ENCODE results near the gene PGAM2.

PGAM2 gene

DNA sequence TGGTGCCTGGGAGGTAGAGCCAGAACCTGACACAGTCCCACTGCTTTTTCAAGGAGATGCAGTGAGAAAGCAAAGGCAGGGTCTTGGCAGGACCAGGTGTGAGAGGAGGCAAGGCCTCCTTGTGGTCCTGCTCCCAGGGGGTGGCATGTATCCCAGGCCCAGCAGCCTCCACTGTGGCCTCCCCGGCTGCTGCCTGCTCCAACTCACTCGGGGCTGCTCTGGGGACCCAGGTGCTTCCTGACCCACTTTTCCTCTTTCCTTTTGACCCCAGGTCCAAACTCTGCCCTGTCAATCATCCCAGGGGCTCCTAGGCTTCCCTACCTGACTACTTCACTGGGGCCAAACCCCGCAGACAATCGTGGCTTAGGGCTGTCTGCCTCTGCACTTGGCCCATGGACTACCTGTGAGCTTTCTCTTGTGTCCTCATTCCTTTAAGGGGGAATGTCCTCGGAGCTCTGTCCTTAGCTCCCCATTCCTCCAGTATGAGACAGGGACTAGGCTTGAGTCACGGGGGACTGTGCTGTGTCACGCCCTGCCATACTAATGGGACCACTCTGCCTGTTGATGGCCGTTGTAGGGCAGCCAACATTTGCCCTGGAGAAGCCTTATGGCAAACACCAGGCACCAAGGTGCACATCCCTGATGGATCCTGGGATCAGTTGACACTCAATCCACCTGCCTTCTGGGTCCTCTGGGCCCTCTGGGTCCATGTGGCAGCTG is 37.6 kb upstream of the PGAM2 start:
- Histone ChIP-seq H3K9me3 (ENCODE audit: control insufficient read depth in 1 of 2, low read length in 2 of 2) (no peaks in the 10 kb centered on the region), H3K4me1 (ENCODE audit: control insufficient read depth in 1 of 2, insufficient read depth in 2 of 2, low read length in 2 of 2) (peaks cover 0 to 6% of the 10 kb centered on the region in 2 donors), H3K27me3 (ENCODE audit: control insufficient read depth in 1 of 2, insufficient read depth in 2 of 2, low read length in 2 of 2) (peaks cover 13 to 20% of the 10 kb centered on the region in 2 donors), H3K36me3 (ENCODE audit: control insufficient read depth in 1 of 2, insufficient read depth in 2 of 2, low read length in 2 of 2) (no peaks in the 10 kb centered on the region), H3K27ac (ENCODE audit: low read depth, low read length) (no peak overlapping the region), H3K4me3 (ENCODE audit: low read depth in 1 of 2, low read length in 2 of 2) (no peak overlapping the region), H3K9ac (ENCODE audit: low read depth in 1 of 2, low read length in 2 of 2) (no peak overlapping the region)

GRCh38 chr7:44101966-44102845 is 36.8 kb upstream of the PGAM2 start:
- Histone ChIP-seq H3K9me3 (ENCODE audit: control insufficient read depth in 1 of 2, low read length in 2 of 2) (no peaks in the 10 kb centered on the region), H3K9ac (ENCODE audit: low read depth in 1 of 2, low read length in 2 of 2) (no peak overlapping the region), H3K36me3 (ENCODE audit: control insufficient read depth in 1 of 2, insufficient read depth in 2 of 2, low read length in 2 of 2) (no peaks in the 10 kb centered on the region), H3K27me3 (ENCODE audit: control insufficient read depth in 1 of 2, insufficient read depth in 2 of 2, low read length in 2 of 2) (peaks cover 13 to 20% of the 10 kb centered on the region in 2 donors), H3K27ac (ENCODE audit: low read depth, low read length) (peak overlapping the region; percentile 42), H3K4me3 (ENCODE audit: low read depth in 1 of 2, low read length in 2 of 2) (no peak overlapping the region), H3K4me1 (ENCODE audit: control insufficient read depth in 1 of 2, insufficient read depth in 2 of 2, low read length in 2 of 2) (peaks cover 0 to 12% of the 10 kb centered on the region in 2 donors)

DNA sequence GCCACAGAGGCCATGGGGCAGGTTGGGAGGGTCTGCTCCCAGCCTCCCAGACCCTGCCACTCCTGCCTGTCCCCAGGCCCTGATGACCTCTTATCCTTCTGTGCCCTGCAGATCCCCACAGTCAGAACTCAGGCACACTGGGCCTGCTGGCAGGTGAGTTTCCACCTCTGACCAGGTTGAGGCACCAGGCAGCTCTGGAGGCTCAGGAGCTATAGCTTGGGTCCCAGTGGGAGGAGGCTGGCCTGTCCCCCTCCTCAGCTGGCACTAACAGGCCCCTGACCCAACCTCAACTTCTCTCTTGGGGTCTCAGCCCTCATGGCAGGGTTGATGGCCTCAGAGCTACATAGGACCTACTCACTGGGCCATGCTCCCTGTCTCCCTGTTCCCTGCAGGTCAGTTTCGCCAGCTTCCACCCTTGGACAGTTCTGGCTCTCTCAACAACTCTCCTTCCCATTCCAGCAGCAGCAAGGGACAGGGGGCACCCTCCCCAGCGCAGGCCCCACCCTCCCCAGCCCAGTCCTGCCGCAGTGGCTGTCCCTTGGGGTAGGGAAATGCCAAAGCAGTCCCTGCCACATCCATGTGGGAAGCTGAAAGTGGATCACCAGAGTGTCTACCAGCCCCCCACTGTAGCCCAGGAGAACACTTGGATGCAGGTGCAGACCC is 36.1 kb upstream of the PGAM2 start:
- Histone ChIP-seq H3K4me3 (ENCODE audit: low read depth in 1 of 2, low read length in 2 of 2) (no peak overlapping the region), H3K4me1 (ENCODE audit: control insufficient read depth in 1 of 2, insufficient read depth in 2 of 2, low read length in 2 of 2) (peaks cover 0 to 13% of the 10 kb centered on the region in 2 donors), H3K27me3 (ENCODE audit: control insufficient read depth in 1 of 2, insufficient read depth in 2 of 2, low read length in 2 of 2) (peaks cover 13 to 20% of the 10 kb centered on the region in 2 donors), H3K9ac (ENCODE audit: low read depth in 1 of 2, low read length in 2 of 2) (no peak overlapping the region), H3K9me3 (ENCODE audit: control insufficient read depth in 1 of 2, low read length in 2 of 2) (no peaks in the 10 kb centered on the region), H3K36me3 (ENCODE audit: control insufficient read depth in 1 of 2, insufficient read depth in 2 of 2, low read length in 2 of 2) (no peaks in the 10 kb centered on the region), H3K27ac (ENCODE audit: low read depth, low read length) (peak overlapping the region; percentile 66)

GRCh38 chr7:44100458-44101302 is 35.3 kb upstream of the PGAM2 start:
- peak overlapping the region; percentile 66 for H3K27ac ChIP-seq (ENCODE audit: low read depth, low read length)
- H3K36me3 ChIP-seq (ENCODE audit: control insufficient read depth in 1 of 2, insufficient read depth in 2 of 2, low read length in 2 of 2) = no peaks in the 10 kb centered on the region
- no peak overlapping the region for H3K9ac ChIP-seq (ENCODE audit: low read depth in 1 of 2, low read length in 2 of 2)
- no peaks in the 10 kb centered on the region for H3K9me3 ChIP-seq (ENCODE audit: control insufficient read depth in 1 of 2, low read length in 2 of 2)
- H3K27me3 ChIP-seq (ENCODE audit: control insufficient read depth in 1 of 2, insufficient read depth in 2 of 2, low read length in 2 of 2) = peaks cover 13 to 20% of the 10 kb centered on the region in 2 donors
- no peak overlapping the region for H3K4me3 ChIP-seq (ENCODE audit: low read depth in 1 of 2, low read length in 2 of 2)
- H3K4me1 ChIP-seq (ENCODE audit: control insufficient read depth in 1 of 2, insufficient read depth in 2 of 2, low read length in 2 of 2) = peaks cover 0 to 11% of the 10 kb centered on the region in 2 donors

DNA sequence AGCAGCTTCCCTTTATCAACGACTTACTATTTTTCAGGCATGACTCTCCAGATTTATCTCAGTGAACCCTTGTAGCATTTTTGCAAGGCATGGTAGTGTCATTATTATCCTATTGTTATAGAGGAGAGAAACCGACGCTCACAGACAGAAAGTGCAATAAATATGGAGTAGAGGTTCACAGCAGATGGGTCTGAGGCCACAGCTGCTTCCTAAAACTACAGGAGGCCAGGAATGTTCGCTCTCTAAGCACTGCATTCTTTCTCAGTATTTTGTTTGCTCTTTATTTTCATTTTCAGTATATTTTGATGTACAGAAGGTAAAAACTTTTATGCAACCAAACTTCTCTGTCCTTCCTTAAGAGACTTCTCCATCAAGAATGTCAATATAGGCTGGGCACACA is 34.3 kb upstream of the PGAM2 start:
- H3K36me3 ChIP-seq (ENCODE audit: control insufficient read depth in 1 of 2, insufficient read depth in 2 of 2, low read length in 2 of 2) = no peaks in the 10 kb centered on the region
- peaks cover 8 to 12% of the 10 kb centered on the region in 2 donors for H3K27me3 ChIP-seq (ENCODE audit: control insufficient read depth in 1 of 2, insufficient read depth in 2 of 2, low read length in 2 of 2)
- no peaks in the 10 kb centered on the region for H3K9me3 ChIP-seq (ENCODE audit: control insufficient read depth in 1 of 2, low read length in 2 of 2)
- no peak overlapping the region for H3K4me3 ChIP-seq (ENCODE audit: low read depth in 1 of 2, low read length in 2 of 2)
- peaks cover 3 to 6% of the 10 kb centered on the region in 2 donors for H3K4me1 ChIP-seq (ENCODE audit: control insufficient read depth in 1 of 2, insufficient read depth in 2 of 2, low read length in 2 of 2)
- no peak overlapping the region for H3K9ac ChIP-seq (ENCODE audit: low read depth in 1 of 2, low read length in 2 of 2)
- no peak overlapping the region for H3K27ac ChIP-seq (ENCODE audit: low read depth, low read length)

GRCh38 chr7:44098092-44099068 is 33.0 kb upstream of the PGAM2 start:
- Histone ChIP-seq H3K27me3 (ENCODE audit: control insufficient read depth in 1 of 2, insufficient read depth in 2 of 2, low read length in 2 of 2) (peaks cover 3 to 5% of the 10 kb centered on the region in 2 donors), H3K9ac (ENCODE audit: low read depth in 1 of 2, low read length in 2 of 2) (no peak overlapping the region), H3K4me1 (ENCODE audit: control insufficient read depth in 1 of 2, insufficient read depth in 2 of 2, low read length in 2 of 2) (peaks cover 3 to 6% of the 10 kb centered on the region in 2 donors), H3K36me3 (ENCODE audit: control insufficient read depth in 1 of 2, insufficient read depth in 2 of 2, low read length in 2 of 2) (no peaks in the 10 kb centered on the region), H3K27ac (ENCODE audit: low read depth, low read length) (no peak overlapping the region), H3K9me3 (ENCODE audit: control insufficient read depth in 1 of 2, low read length in 2 of 2) (no peaks in the 10 kb centered on the region), H3K4me3 (ENCODE audit: low read depth in 1 of 2, low read length in 2 of 2) (no peak overlapping the region)

DNA sequence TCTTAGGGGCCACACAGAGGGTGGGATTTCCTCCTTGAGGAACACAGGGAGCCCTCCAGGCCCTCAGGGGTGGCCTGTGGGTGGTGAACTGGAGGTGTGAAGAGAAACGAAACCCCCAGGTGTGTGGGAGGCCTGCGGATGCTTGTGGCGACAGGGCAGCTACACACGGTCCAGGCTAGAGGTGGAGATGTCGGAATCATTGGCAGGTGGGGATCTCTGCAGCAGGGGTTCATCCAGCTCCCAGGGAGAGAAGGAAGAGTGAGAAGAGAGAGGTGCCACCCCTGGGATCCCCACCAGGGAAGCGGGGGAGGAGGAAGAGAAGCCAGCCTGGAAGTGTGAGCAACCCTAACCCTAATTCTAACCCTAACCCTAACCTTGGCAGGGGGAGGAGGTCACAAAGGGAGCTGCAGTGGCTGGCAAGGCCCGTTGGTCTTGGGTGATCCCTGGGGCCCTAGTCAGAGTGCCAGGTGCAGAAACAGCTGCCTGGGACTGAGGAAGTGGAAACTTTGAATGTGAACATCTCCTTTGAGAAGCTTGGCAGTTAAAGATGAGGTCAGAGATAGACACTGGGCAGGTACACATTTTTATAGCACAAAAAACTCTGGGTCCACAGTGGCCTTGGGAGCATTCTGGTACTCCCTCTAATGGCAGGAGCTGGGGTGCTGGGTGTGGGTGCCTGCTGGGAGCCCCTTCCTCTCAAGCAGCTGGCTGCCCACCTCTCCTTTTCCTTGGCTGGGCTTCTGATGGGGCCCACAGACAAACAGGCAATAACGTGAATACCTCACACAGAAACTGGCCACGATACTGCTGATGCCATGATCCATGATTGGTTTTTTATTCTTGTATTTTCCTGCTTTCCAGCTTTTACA is 31.9 kb upstream of the PGAM2 start:
- H3K4me1 ChIP-seq (ENCODE audit: control insufficient read depth in 1 of 2, insufficient read depth in 2 of 2, low read length in 2 of 2) = peaks cover 3 to 6% of the 10 kb centered on the region in 2 donors
- no peaks in the 10 kb centered on the region for H3K27me3 ChIP-seq (ENCODE audit: control insufficient read depth in 1 of 2, insufficient read depth in 2 of 2, low read length in 2 of 2)
- H3K27ac ChIP-seq (ENCODE audit: low read depth, low read length) = no peak overlapping the region
- H3K9ac ChIP-seq (ENCODE audit: low read depth in 1 of 2, low read length in 2 of 2) = no peak overlapping the region
- no peaks in the 10 kb centered on the region for H3K9me3 ChIP-seq (ENCODE audit: control insufficient read depth in 1 of 2, low read length in 2 of 2)
- H3K4me3 ChIP-seq (ENCODE audit: low read depth in 1 of 2, low read length in 2 of 2) = no peak overlapping the region
- no peaks in the 10 kb centered on the region for H3K36me3 ChIP-seq (ENCODE audit: control insufficient read depth in 1 of 2, insufficient read depth in 2 of 2, low read length in 2 of 2)

DNA sequence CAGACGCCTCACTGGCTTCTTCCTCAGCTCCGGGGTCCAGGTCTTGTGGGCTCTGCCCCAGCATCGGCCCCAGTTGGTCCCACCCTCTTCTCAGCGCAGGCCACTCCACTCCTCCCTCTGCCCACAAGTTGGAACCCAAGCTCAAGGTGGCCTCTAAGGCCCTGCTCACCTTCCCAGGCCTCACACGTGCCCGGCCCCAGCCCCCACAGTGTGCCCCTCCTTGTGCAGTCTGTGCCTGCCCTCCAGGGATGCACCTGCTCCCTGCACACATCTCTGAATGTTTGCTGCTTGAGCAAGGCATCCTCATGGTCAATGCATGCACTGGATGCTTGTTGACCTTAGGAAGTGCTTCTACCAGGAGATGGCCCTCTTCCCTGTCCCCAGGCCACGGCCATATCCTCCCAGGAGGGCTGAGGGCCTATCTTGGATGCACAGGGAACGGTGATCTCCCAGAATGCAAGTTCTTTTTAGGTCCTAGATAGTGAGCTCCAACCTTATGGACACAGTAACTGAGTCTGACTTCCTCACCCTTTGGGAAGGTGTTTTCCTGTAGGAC is 31.0 kb upstream of the PGAM2 start:
- no peaks in the 10 kb centered on the region for H3K9me3 ChIP-seq (ENCODE audit: control insufficient read depth in 1 of 2, low read length in 2 of 2)
- no peak overlapping the region for H3K27ac ChIP-seq (ENCODE audit: low read depth, low read length)
- no peak overlapping the region for H3K4me3 ChIP-seq (ENCODE audit: low read depth in 1 of 2, low read length in 2 of 2)
- H3K36me3 ChIP-seq (ENCODE audit: control insufficient read depth in 1 of 2, insufficient read depth in 2 of 2, low read length in 2 of 2) = no peaks in the 10 kb centered on the region
- peaks cover 3 to 6% of the 10 kb centered on the region in 2 donors for H3K4me1 ChIP-seq (ENCODE audit: control insufficient read depth in 1 of 2, insufficient read depth in 2 of 2, low read length in 2 of 2)
- no peak overlapping the region for H3K9ac ChIP-seq (ENCODE audit: low read depth in 1 of 2, low read length in 2 of 2)
- no peaks in the 10 kb centered on the region for H3K27me3 ChIP-seq (ENCODE audit: control insufficient read depth in 1 of 2, insufficient read depth in 2 of 2, low read length in 2 of 2)

Measured in duodenal mucosa (tissue), 2 donors.